DOHH2 (cell line): ENCODE data around the gene NOP16.

ENCODE experiments used
- CTCF ChIP-seq: fragments of 200-600 bp; sonication (generic); IDR thresholded peaks from one replicate; pipeline ENCODE4 v1.5.1; 2014; ENCODE audit warnings: antibody characterized with exemption, mild to moderate bottlenecking, low read depth, low read length; ENCODE audit not compliant: poor library complexity, severe bottlenecking
- EZH2phosphoT487 ChIP-seq: fragments of 200-600 bp; sonication (generic); IDR thresholded peaks from 2 replicates; pipeline ENCODE4 v1.6.1; 2017; ENCODE audit warnings: borderline replicate concordance, mild to moderate bottlenecking, antibody characterized with exemption, low read length, moderate library complexity, mixed read lengths

GRCh38 chr5:176413255-176413565 lies 24.8 kb upstream of the NOP16 start:
- TF ChIP-seq CTCF (no peak), EZH2phosphoT487 (no peak)
